SK-N-SH (cell line): Measurements from ENCODE around the gene AIFM3.

Experiments
- ELF1 ChIP-seq: IDR thresholded peaks from 2 replicates; pipeline ENCODE4 v1.4.0; 2012
- NFIC ChIP-seq: IDR thresholded peaks from 2 replicates; pipeline ENCODE4 v1.4.0; 2012; ENCODE audit warnings: borderline replicate concordance
- POLR2AphosphoS5 ChIP-seq: IDR thresholded peaks from 2 replicates; pipeline ENCODE4 v1.6.1; 2012; ENCODE audit warnings: low read depth, low read length
- RCOR1 ChIP-seq: fragments of 150-350 bp; IDR thresholded peaks from 2 replicates; pipeline ENCODE4 v1.6.1; 2017; ENCODE audit warnings: antibody characterized with exemption, low read length
- RFX5 ChIP-seq: IDR thresholded peaks from 2 replicates; pipeline ENCODE4 v1.6.1; 2012; ENCODE audit warnings: mild to moderate bottlenecking, improper control_type of control experiment, low read length
- TF ChIP-seq, protein P1 (sequence below): IDR thresholded peaks from 2 replicates; pipeline ENCODE4 v1.6.1; 2012; ENCODE audit warnings: mild to moderate bottlenecking, low read depth, low read length, moderate library complexity
- TF ChIP-seq, protein P2 (sequence below): fragments of 200-600 bp; sonication (generic); IDR thresholded peaks from 2 replicates; pipeline ENCODE4 v1.6.1; 2017; ENCODE audit warnings: antibody characterized with exemption, mild to moderate bottlenecking, moderate library complexity

DNA sequence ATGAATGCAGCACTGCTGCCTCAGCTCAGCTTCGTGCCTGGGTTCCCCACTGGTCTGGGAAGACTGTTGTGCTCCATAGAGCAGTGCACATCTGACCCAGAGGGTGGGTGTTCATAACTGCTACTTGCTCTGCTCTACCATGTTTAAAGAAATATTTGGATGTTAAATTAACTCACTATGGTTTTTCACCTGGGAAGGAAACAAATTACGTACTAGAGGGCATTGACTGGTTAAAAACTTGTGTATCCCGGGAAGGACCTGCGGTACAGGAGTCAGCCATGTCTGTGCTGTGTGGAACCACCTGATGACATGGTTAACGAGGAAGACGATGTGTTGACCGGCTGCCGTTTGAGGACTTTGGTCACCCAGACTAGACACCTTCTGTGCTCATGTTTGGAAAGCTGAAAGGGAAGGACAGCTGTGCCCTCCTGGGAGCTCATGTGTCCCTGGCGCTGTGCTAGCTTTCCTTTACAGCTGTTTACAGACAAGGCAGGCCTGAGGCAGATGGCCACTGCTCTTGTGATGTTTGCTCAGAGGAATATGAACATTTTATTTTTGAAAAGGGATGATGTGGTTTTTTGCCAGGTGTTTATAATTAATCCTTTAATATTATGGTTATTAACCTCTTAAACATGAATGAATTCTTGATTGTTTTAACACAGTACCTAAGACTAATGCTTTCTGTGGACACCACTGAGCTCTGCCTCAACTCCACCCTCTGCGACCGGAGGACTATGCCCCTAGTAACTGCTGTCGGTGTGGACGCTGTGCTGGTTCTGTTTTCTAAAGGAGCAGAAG, 14.3 kb upstream of the AIFM3 start:
- TF ChIP-seq, protein P1, sequence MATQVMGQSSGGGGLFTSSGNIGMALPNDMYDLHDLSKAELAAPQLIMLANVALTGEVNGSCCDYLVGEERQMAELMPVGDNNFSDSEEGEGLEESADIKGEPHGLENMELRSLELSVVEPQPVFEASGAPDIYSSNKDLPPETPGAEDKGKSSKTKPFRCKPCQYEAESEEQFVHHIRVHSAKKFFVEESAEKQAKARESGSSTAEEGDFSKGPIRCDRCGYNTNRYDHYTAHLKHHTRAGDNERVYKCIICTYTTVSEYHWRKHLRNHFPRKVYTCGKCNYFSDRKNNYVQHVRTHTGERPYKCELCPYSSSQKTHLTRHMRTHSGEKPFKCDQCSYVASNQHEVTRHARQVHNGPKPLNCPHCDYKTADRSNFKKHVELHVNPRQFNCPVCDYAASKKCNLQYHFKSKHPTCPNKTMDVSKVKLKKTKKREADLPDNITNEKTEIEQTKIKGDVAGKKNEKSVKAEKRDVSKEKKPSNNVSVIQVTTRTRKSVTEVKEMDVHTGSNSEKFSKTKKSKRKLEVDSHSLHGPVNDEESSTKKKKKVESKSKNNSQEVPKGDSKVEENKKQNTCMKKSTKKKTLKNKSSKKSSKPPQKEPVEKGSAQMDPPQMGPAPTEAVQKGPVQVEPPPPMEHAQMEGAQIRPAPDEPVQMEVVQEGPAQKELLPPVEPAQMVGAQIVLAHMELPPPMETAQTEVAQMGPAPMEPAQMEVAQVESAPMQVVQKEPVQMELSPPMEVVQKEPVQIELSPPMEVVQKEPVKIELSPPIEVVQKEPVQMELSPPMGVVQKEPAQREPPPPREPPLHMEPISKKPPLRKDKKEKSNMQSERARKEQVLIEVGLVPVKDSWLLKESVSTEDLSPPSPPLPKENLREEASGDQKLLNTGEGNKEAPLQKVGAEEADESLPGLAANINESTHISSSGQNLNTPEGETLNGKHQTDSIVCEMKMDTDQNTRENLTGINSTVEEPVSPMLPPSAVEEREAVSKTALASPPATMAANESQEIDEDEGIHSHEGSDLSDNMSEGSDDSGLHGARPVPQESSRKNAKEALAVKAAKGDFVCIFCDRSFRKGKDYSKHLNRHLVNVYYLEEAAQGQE = no peak
- TF ChIP-seq POLR2AphosphoS5 (no peak), RCOR1 (no peak), ELF1 (no peak), NFIC (no peak), RFX5 (no peak)
- TF ChIP-seq, protein P2, sequence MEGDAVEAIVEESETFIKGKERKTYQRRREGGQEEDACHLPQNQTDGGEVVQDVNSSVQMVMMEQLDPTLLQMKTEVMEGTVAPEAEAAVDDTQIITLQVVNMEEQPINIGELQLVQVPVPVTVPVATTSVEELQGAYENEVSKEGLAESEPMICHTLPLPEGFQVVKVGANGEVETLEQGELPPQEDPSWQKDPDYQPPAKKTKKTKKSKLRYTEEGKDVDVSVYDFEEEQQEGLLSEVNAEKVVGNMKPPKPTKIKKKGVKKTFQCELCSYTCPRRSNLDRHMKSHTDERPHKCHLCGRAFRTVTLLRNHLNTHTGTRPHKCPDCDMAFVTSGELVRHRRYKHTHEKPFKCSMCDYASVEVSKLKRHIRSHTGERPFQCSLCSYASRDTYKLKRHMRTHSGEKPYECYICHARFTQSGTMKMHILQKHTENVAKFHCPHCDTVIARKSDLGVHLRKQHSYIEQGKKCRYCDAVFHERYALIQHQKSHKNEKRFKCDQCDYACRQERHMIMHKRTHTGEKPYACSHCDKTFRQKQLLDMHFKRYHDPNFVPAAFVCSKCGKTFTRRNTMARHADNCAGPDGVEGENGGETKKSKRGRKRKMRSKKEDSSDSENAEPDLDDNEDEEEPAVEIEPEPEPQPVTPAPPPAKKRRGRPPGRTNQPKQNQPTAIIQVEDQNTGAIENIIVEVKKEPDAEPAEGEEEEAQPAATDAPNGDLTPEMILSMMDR = no peak
